Fibroblast of the aortic adventitia (primary cell): ENCODE measurements around the gene PLCL1. TPM values are rescaled to one million over a fixed set of nuclear protein-coding genes. Genes with fewer than 3 reads are reported as not detected.

Source experiments
- DNase-seq: peaks from one replicate; pipeline ENCODE4 v3.0.0-alpha.2; 2010; ENCODE audit warnings: low read depth
- H3K4me3 ChIP-seq: 2 replicates; pipeline ENCODE4 v1.5.1; 2011; ENCODE audit warnings: low read depth, mild to moderate bottlenecking, control low read depth, low read length, moderate library complexity
- total RNA-seq: library from RNA; depleted of rRNA; stranded (reverse); fragments of >200 nt; gene quantifications from 2 replicates; pipeline ENCODE4 v1.2.3, GENCODE V29; 2012; ENCODE audit warnings: low replicate concordance
- TF ChIP-seq, protein P1 (sequence below): IDR thresholded peaks from 2 replicates; pipeline ENCODE4 v1.5.1; 2011; ENCODE audit warnings: mild to moderate bottlenecking, low read length, control low read depth, inconsistent platforms; ENCODE audit not compliant: insufficient read depth

The PLCL1 gene
- total RNA-seq, 1 donor, result 17.7 TPM

GRCh38 chr2:197930570-197931278, 126.3 kb downstream of the PLCL1 start:
- no peak for DNase-seq

GRCh38 chr2:197931661-197932312, 127.4 kb downstream of the PLCL1 start:
- peak; percentile 45 for DNase-seq
- TF ChIP-seq, protein P1, sequence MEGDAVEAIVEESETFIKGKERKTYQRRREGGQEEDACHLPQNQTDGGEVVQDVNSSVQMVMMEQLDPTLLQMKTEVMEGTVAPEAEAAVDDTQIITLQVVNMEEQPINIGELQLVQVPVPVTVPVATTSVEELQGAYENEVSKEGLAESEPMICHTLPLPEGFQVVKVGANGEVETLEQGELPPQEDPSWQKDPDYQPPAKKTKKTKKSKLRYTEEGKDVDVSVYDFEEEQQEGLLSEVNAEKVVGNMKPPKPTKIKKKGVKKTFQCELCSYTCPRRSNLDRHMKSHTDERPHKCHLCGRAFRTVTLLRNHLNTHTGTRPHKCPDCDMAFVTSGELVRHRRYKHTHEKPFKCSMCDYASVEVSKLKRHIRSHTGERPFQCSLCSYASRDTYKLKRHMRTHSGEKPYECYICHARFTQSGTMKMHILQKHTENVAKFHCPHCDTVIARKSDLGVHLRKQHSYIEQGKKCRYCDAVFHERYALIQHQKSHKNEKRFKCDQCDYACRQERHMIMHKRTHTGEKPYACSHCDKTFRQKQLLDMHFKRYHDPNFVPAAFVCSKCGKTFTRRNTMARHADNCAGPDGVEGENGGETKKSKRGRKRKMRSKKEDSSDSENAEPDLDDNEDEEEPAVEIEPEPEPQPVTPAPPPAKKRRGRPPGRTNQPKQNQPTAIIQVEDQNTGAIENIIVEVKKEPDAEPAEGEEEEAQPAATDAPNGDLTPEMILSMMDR, result no peak
- no peak overlapping the region for H3K4me3 ChIP-seq

More at GRCh38 chr2:197930570-197931278, 126.3 kb downstream of the PLCL1 start:
- TF ChIP-seq, protein P1, result no peak
- H3K4me3 ChIP-seq, result no peak overlapping the region

DNA sequence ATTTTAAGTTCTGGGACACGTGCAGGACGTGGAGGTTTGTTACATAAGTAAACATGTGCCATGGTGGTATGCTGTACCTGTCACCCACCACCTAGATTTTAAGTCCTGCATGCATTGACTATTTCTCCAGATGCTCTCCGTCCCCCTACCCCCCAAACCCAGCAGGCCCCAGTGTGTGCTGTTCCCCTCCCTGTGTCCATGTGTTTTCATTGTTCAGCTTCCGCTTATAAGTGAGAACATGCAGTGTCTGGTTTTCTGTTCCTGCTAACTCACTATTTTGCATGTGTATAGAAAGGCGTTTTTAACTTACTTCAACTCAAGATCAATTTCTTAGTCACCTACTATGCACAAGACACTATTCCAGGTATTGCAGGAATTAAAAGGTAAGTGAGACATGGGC, 128.0 kb downstream of the PLCL1 start:
- DNase-seq, result no peak
- TF ChIP-seq, protein P1, result no peak
- H3K4me3 ChIP-seq, result no peak overlapping the region

- no peak overlapping the region for H3K4me3 ChIP-seq
- TF ChIP-seq, protein P1, result no peak
- DNase-seq, result no peak
Measured at GRCh38 chr2:197934261-197934933, 130.0 kb downstream of the PLCL1 start.

DNA sequence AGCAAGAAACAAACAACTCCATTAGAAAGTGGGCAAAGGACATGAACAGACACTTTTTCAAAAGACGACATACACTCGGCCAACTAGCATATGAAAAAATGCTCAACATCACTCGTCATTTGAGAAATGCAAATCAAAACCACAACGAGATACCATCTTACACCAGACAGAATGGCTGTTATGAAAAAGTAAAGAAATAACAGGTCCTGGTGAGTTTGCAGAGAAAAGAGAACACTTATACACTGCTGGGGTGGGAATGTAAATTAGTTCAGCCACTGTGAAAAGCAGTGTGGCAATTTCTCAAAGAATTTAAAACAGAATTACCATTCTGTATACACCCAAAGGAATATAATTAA, 130.5 kb downstream of the PLCL1 start:
- H3K4me3 ChIP-seq, result no peak overlapping the region
- DNase-seq, result no peak
- TF ChIP-seq, protein P1, result no peak

DNA sequence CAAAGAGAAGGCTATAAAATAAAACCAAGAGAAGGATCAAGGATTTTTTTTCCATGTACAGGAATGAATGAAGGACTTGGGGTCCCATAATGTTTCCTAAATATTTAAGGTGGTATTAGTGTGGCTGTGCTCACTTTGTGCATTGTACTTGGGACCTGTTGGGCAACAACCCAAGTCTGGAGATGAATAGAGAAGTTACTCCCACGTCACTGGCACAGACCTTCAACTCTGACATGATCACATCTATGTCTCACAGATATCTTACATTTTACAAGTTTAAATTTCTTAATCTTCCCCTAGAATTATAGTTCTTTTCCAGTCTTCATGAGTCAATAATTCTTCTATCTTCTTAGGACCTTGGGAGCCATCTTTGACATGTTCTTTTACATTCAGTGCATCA, 133.4 kb downstream of the PLCL1 start:
- TF ChIP-seq, protein P1, result no peak
- no peak overlapping the region for H3K4me3 ChIP-seq
- no peak for DNase-seq
